ENCODE measurements around the gene STXBP6.

DNA sequence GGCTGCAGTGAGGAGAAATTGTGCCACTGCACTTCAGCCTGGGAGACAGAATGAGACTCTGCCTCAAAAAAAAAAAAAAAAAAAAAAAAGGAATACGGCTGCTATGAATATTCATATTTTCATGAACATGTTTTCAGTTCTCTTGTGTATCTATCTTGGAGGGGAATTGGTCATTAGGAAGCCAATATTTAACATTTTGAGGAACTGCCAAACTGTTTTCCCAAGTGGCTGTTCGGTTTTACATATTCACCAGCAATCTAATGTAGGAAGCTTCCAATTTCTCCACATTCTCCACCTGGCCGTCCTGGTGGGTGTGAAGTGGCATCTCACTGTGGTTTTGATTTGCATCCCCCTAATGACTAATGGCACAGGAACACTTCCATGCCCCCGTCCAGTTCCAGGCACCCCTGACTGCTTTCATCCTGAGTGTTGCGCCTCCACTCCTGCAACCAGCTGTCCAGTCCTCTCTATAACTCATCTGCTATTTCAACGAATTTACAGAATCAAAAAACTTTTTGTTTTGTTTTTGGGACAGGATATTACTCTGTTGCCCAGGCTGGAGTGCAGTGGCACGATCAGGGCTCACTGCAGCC is 5.7 kb downstream of the STXBP6 start:
- no peak for TF ChIP-seq CTCF (conservative IDR thresholded peaks at IDR 0.05; ENCODE audit: low read depth in 2 of 2)
- TF ChIP-seq POLR2AphosphoS5 (IDR thresholded peaks at IDR 0.05; ENCODE audit: low read depth): no peak
- no peak for TF ChIP-seq EZH2 (IDR thresholded peaks at IDR 0.05; ENCODE audit: low read depth, unreplicated experiment)

All from GM23338 (cell line).